Measurements from ENCODE around the gene LINC01488.

DNA sequence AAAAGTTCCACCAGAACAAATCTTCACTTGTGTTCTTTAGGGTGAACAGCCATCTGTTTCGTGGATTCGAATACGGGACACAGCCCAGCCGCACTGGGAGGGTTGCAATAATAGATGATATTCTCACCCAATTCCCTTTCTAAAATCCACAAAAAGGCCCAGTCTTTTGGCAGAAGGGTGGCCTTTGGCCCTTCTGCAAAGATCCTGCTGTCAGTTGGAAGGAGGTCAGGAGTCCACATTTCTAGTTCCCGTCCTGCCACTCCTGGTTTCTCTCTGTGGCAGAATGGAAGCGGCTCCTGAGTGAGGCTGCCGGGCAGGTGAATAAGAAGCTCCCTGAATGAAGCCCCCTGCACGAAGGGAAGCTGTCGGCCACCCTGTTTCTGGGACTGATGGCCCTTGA, 11.2 kb upstream of the LINC01488 start:
- TF ChIP-seq, protein P1, sequence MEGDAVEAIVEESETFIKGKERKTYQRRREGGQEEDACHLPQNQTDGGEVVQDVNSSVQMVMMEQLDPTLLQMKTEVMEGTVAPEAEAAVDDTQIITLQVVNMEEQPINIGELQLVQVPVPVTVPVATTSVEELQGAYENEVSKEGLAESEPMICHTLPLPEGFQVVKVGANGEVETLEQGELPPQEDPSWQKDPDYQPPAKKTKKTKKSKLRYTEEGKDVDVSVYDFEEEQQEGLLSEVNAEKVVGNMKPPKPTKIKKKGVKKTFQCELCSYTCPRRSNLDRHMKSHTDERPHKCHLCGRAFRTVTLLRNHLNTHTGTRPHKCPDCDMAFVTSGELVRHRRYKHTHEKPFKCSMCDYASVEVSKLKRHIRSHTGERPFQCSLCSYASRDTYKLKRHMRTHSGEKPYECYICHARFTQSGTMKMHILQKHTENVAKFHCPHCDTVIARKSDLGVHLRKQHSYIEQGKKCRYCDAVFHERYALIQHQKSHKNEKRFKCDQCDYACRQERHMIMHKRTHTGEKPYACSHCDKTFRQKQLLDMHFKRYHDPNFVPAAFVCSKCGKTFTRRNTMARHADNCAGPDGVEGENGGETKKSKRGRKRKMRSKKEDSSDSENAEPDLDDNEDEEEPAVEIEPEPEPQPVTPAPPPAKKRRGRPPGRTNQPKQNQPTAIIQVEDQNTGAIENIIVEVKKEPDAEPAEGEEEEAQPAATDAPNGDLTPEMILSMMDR (conservative IDR thresholded peaks at IDR 0.05), result no peak
- TF ChIP-seq ZFX (IDR thresholded peaks at IDR 0.05), result no peak
